ENCODE data around the gene TSNAX. TPM values are rescaled to one million over a fixed set of nuclear protein-coding genes. Genes with fewer than 3 reads are reported as not detected.

The TSNAX gene
- total RNA-seq, 4 donors from 2014 or later = 11.3 to 18.2 (median 14.9) TPM

- DNase-seq = no peak
- H3K4me1 ChIP-seq = no peaks in the 10 kb centered on the region
- no peaks in the 10 kb centered on the region for H3K27me3 ChIP-seq
- H3K9me3 ChIP-seq = no peaks in the 10 kb centered on the region
- TF ChIP-seq POLR2A (IDR thresholded peaks at IDR 0.05) = no peak
- TF ChIP-seq, protein P1, sequence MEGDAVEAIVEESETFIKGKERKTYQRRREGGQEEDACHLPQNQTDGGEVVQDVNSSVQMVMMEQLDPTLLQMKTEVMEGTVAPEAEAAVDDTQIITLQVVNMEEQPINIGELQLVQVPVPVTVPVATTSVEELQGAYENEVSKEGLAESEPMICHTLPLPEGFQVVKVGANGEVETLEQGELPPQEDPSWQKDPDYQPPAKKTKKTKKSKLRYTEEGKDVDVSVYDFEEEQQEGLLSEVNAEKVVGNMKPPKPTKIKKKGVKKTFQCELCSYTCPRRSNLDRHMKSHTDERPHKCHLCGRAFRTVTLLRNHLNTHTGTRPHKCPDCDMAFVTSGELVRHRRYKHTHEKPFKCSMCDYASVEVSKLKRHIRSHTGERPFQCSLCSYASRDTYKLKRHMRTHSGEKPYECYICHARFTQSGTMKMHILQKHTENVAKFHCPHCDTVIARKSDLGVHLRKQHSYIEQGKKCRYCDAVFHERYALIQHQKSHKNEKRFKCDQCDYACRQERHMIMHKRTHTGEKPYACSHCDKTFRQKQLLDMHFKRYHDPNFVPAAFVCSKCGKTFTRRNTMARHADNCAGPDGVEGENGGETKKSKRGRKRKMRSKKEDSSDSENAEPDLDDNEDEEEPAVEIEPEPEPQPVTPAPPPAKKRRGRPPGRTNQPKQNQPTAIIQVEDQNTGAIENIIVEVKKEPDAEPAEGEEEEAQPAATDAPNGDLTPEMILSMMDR (IDR thresholded peaks at IDR 0.05) = no peak
- H3K36me3 ChIP-seq = no peaks in the 10 kb centered on the region
- H3K27ac ChIP-seq = no peak overlapping the region
- no peak overlapping the region for H3K4me3 ChIP-seq
These were observed 69.5 kb downstream of the TSNAX start for GRCh38 chr1:231597971-231598370.

DNA sequence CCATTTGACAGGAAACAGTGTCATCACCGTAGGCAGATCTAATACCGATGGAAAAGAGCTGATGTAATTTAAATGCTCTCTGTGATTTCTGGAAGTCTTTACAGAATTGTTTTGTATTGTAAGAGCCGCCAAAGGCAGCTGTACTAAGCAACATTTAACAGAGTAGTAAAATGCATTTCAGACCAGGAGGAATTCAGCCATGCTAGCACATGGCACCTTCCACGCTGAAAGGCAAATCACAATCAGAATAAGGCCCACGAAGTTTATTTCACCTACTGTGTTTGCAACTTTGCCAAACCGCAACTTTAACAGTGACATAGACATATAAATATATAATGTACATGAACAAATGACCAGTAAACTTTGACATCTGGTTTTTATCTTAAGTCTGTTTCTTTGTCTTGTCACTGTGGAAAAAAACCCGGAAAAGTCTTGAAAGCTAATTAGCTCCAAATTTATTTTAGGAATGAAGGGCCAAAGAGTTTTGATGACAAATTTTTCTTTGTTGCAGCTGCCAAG, 72.0 kb downstream of the TSNAX start:
- Histone ChIP-seq H3K4me3 (no peak overlapping the region), H3K27ac (peak overlapping the region in 1 of 4 donors; percentile 40), H3K27me3 (no peaks in the 10 kb centered on the region), H3K9me3 (no peaks in the 10 kb centered on the region), H3K36me3 (no peaks in the 10 kb centered on the region), H3K4me1 (no peaks in the 10 kb centered on the region)
- TF ChIP-seq, protein P1 (IDR thresholded peaks at IDR 0.05) = no peak
- TF ChIP-seq POLR2A (IDR thresholded peaks at IDR 0.05) = no peak
- no peak for DNase-seq

DNA sequence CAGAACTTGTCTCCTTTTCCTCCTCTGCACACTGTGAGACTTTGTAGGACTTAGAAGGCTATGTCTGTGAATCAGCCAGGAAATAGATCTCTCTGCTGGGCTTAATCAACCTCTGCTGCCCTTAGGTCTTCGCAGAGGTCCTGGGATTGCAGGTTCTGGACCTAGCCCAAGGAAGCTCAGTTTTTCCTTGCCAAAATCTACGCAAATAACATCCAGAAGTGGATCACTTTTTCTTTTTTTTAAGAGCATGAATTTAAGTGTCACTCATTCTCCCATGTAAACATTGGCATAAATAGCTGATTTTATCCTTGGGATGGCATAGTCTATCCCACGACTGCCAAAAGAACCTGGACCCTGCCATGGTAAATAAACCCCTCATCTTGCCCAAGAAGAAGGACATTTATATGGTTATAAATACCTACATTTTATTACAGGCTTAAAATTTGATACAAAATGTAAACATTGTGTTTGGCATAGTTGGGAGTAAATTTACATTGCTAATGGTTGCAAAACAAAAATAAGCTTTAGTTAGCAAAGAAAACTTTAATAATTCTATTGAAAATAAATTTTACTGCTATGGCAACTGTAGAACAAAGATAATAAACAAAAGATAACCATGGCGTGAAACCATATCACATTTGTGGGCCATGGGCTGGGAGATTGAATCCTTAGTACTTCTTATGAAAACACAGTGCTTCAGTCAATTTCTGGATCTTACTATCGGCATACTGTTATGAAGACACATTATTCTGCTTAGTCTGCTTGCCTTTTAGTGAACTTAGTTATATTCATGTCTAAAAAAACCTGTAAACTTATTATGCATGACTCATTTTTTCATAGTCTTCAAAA, 73.6 kb downstream of the TSNAX start:
- no peaks in the 10 kb centered on the region for H3K4me1 ChIP-seq
- no peak overlapping the region for H3K4me3 ChIP-seq
- no peaks in the 10 kb centered on the region for H3K9me3 ChIP-seq
- no peak for DNase-seq
- no peak overlapping the region for H3K27ac ChIP-seq
- H3K27me3 ChIP-seq = no peaks in the 10 kb centered on the region
- TF ChIP-seq, protein P1 (IDR thresholded peaks at IDR 0.05) = no peak
- TF ChIP-seq POLR2A (IDR thresholded peaks at IDR 0.05) = no peak
- H3K36me3 ChIP-seq = no peaks in the 10 kb centered on the region

DNA sequence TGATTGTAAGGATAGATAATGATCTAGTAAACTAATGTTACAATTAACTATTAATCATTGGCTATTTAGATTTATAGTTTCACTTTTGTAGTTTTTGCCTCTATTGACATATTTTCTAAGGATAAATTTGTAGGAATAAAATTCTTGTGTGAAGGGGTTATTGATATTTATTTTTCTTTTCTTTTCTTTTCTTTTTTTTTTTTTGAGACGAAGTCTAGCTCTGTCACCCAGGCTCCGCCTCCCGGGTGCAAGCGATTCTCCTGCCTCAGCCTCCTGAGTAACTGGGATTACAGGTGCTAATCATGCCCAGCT, 74.2 kb downstream of the TSNAX start:
- Histone ChIP-seq H3K4me1 (no peaks in the 10 kb centered on the region), H3K9me3 (no peaks in the 10 kb centered on the region), H3K36me3 (no peaks in the 10 kb centered on the region), H3K27ac (no peak overlapping the region), H3K4me3 (peak overlapping the region in 1 of 4 donors; percentile 45), H3K27me3 (no peaks in the 10 kb centered on the region)
- no peak for DNase-seq
- TF ChIP-seq, protein P1 (IDR thresholded peaks at IDR 0.05) = no peak
- no peak for TF ChIP-seq POLR2A (IDR thresholded peaks at IDR 0.05)

DNA sequence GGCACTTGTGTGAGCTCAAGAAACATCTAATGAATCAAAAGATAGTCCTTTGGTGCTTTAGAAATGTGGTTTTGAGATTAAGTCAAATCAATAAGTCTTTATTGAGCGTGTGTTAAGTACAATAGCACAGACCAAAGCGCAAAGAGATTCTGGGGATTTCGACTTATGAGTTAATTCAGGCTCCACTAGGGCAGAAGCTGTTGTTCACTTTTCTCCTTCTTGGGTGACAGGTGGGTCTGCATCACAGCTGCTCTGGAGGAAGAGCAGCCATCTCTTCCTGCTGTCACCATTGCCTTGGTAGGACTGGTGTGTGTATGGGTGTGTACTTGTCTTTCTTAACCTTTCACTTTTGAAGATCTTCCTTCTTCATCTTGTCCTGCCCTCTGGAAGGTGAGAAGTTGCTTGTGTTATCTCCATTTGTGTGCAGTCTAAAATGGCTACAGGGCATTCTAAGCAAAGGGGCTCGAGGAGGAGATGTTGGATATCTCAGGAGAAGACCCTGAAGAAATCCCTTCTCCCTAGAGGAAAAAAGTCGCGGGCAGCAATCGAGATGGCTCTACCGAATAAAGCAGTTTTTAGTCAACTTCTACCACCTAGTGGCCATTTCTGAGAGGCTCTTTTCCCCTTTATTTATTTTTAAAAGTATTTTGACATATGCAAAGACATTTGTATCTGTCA, 75.3 kb downstream of the TSNAX start:
- Histone ChIP-seq H3K4me1 (no peaks in the 10 kb centered on the region), H3K9me3 (no peaks in the 10 kb centered on the region), H3K36me3 (no peaks in the 10 kb centered on the region), H3K27me3 (no peaks in the 10 kb centered on the region), H3K4me3 (peak overlapping the region; percentile 29 to 64 (median 38)), H3K27ac (peak overlapping the region in 3 of 4 donors; percentile 21 to 42 (median 23))
- peak in 2 of 3 donors; percentile 31 to 71 for DNase-seq
- TF ChIP-seq, protein P1 (IDR thresholded peaks at IDR 0.05) = peak; percentile 68 to 90 (median 76)
- TF ChIP-seq POLR2A (IDR thresholded peaks at IDR 0.05) = no peak

Measured in Peyer's patch (tissue), 4 donors.